Mesothelial cell of epicardium (in vitro differentiated cells): Measurements from ENCODE around the gene MEIS1. TPM values are rescaled to one million over a fixed set of nuclear protein-coding genes. Genes with fewer than 3 reads are reported as not detected.

Source experiments
- DNase-seq, 2 experiments: peaks; one replicate each; pipeline ENCODE4 v3.0.0; 2021; ENCODE audit warnings: low spot score in 2 of 2; ENCODE audit not compliant: unreplicated experiment in 2 of 2
- H3K27ac Mint-ChIP-seq: 2 replicates; pipeline ENCODE4 v1.8.0; 2021; ENCODE audit warnings: mixed read lengths
- H3K27me3 Mint-ChIP-seq: 2 replicates; pipeline ENCODE4 v1.8.0; 2021; ENCODE audit warnings: low read depth, mixed read lengths
- H3K36me3 Mint-ChIP-seq: 2 replicates; pipeline ENCODE4 v1.8.0; 2021; ENCODE audit warnings: mixed read lengths
- H3K4me1 Mint-ChIP-seq: 2 replicates; pipeline ENCODE4 v1.8.0; 2021; ENCODE audit warnings: mixed read lengths
- H3K4me3 Mint-ChIP-seq: 2 replicates; pipeline ENCODE4 v1.8.0; 2021; ENCODE audit warnings: mild to moderate bottlenecking, moderate library complexity, mixed read lengths
- H3K9me3 Mint-ChIP-seq: 2 replicates; pipeline ENCODE4 v1.8.0; 2021; ENCODE audit warnings: mixed read lengths
- total RNA-seq: library from RNA; stranded (reverse); gene quantifications from 3 replicates; pipeline ENCODE4 v1.2.1, GENCODE V29; 2021
- TF ChIP-seq, protein P1 (sequence below): fragments of 200-600 bp; sonication (generic); IDR thresholded peaks from one replicate; pipeline ENCODE4 v1.5.0; 2021; ENCODE audit warnings: antibody characterized with exemption; ENCODE audit not compliant: unreplicated experiment

The MEIS1 gene
- total RNA-seq, 1 donor from 2014 or later: 324 TPM

DNA sequence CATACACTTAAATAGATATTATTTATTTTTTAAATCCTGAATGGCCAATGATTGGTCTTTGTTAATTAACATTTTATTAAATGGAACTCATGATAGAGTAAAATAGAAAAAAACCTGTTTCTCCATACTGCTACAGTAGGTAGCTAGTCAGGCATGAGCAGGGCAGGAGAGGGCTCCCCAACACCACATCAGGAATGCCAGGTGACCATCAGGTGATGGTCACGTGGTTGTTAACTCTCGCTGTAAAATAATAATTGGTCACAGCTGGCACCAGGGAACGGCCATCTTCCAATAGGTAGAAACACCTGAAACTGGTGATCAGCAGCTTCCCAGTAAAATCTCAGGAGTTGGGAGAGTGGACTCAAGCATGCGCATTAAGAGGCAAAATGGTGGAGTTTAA is 172.2 kb downstream of the MEIS1 start:
- Mint-ChIP-seq H3K36me3 (peaks cover 12% of the 10 kb centered on the region), H3K4me1 (peaks cover 15% of the 10 kb centered on the region), H3K27me3 (no peaks in the 10 kb centered on the region), H3K9me3 (peaks cover 17% of the 10 kb centered on the region), H3K27ac (no peak overlapping the region), H3K4me3 (no peak overlapping the region)
- TF ChIP-seq, protein P1, sequence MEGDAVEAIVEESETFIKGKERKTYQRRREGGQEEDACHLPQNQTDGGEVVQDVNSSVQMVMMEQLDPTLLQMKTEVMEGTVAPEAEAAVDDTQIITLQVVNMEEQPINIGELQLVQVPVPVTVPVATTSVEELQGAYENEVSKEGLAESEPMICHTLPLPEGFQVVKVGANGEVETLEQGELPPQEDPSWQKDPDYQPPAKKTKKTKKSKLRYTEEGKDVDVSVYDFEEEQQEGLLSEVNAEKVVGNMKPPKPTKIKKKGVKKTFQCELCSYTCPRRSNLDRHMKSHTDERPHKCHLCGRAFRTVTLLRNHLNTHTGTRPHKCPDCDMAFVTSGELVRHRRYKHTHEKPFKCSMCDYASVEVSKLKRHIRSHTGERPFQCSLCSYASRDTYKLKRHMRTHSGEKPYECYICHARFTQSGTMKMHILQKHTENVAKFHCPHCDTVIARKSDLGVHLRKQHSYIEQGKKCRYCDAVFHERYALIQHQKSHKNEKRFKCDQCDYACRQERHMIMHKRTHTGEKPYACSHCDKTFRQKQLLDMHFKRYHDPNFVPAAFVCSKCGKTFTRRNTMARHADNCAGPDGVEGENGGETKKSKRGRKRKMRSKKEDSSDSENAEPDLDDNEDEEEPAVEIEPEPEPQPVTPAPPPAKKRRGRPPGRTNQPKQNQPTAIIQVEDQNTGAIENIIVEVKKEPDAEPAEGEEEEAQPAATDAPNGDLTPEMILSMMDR: no peak
- DNase-seq: no peak
